GM19035 (cell line): ENCODE data around the gene CH25H.
"Not testable (repeated sequence)": the region's sequence is repeated elsewhere in the genome, so short reads cannot be mapped to it uniquely, and the experiment has no call there.

ENCODE experiments used
- ATAC-seq: cut with Tn5 transposase; IDR thresholded peaks from one replicate; pipeline ENCODE4 v1.9.1; 2021; ENCODE audit not compliant: unreplicated experiment

CH25H gene

DNA sequence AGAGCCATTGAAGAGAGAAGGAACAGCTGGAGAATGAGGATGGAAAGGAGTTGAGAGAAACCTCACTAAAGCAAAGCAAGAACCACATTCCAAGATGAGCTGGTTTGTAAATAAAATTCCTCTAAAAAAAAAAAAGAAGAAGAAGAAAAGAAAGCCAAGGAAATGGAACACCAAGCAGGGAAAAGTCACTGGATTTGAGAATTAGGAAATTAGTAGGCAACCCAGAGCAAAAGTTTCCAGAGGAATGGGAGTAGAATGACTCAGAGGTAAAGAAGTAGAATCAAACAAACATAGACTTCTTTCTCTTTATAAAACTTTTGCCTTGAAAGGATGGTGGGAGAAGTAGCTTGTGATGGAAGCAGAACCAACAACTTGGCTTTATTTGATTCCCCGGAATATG is 3.9 kb downstream of the CH25H start:
- no peak for ATAC-seq

DNA sequence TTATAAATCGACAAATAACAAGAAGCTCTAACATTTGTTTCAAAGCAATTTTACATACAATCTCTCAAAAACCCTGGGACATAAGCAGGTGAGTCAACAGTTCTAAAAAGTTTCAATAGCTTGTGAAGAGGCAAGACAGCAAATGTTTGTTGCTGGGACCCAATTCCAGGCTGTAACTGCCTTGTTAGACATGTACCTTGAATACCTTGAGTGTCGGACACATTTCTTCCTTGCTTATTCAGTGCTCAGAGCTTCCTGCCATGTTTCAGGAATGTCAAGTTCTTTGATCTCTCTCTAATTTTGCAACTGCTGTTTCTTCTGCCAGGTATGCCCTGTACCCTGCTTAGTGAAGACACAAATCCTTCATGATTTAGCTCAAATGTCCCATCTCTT is 5.1 kb downstream of the CH25H start:
- no peak for ATAC-seq

DNA sequence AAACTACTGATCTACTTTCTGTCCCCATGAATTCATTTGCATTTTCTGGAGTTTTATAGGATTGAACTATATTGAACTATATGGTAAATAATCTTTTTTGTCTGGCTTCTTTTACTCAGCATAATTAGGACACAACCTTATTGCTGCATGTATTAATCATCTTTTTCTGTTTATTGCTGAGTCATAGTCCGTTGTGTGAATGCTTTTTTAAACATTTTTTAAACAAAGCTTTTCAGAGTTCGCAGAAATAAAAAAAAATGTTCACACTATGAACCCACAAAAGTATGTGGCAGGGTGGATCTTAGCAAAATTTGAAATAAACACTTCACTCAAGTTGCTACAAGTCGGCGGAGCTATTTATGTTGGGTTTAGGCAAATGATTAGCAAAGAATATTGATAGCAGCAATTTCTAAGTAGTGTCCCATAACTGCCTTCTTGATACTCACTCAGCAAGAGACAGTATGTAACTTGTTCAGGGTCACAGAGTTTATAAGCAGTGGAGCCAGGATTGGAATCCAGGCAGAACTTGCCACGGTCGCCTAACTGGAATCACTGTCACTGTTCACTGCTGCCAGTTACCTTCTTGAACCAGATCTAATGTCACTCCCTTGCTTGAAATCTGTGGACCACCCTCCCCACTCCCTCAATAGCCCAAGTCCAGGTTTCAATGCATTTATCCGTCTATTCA is 5.6 kb downstream of the CH25H start:
- no peak for ATAC-seq

DNA sequence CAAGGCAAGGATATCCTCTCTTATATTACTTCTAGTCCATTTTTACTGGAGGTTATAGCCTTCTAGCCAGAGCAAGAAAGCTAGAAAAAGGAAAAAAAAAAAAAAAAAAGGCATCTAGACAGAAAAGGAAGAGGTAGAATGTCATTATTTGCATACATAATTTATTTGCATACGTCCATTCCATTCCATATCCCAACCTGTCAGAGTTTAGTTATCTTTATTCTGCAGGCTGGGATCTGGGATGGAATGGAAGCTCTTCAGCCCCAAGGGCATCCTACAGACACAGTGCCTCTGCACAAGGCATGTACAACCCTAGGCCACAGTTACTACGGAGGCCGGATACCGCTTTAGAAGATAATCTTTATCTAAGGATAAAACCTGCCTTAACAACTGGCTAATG is 9.6 kb downstream of the CH25H start:
- no peak for ATAC-seq

DNA sequence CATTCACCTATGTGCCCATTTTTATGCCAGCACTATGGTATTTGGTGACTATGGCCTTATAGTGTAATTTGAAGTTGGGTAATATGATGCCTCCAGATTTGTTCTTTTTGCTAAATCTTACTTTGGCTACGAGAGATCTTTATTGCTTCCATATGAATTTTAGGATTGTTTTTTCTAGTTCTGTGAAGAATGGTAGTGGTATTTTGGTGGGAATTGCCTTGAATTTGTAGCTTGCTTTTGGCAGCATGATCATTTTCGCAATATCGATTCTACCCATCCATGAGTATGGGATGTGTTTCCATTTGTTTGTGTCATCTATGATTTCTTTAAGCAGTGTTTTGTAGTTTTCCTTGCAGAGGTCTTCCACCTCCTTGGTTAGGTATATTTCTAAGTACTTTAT is 15.8 kb downstream of the CH25H start:
- not testable (repeated sequence) for ATAC-seq

DNA sequence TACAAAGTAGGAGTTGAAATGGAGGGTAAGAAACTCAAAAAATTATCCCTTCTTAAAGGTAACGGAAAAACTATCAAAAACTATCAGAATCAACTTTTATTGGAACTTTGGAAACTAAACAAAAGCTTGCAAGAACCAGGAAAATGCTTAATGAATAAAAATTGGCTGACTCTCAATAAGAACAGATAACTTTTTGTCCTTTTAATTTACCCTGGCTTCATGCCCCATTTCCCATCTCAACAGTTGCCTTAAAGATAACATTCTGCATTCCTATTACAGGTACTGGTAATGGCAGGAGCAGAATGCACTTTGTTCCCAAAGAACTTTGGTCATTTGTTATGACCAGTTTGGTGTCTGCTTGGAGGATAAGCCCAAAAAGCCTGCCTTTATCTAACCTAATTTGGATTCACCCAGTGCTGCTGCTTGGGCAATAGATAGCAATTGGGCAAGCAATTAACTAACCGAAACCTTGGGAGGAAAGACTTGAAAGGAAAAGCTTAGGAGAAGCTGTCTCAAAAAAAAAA is 17.8 kb downstream of the CH25H start:
- ATAC-seq, result no peak

DNA sequence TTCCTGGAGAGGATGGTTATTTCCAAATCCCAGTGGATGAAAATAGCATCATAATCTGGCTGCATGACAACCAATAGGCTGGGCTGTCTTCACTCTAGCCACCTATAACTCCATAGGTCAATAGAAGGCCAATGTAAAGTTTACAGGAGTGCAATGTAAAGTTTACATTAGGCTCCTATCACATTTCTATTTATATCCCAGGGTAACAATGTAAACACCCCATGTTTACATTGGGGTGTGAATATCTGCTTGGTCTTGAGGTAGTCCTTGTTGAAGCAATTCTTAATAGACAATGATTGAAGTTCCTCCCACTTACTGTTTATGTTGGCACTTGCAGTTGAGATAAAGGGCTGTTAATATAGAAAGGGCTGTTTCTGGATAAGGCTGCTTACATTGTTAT is 21.5 kb downstream of the CH25H start:
- ATAC-seq, result no peak

DNA sequence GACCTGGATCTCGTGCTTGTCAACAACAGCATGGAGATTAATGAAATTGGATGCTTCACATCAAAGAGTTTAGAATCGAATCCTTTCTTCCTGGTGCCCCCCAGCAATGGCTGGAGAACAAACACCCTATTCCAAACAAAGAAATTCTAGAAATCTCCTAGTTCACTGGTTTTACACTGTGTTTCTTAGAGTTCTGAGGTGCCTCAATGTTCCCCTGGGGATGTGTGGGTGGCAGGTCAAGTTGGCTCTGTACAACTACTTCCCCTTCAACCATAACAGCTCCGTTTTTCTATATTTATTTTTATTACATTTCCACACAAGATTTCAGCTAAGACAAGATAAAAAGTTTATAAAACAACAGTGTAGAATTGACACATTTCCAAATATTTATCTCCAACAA is 22.5 kb downstream of the CH25H start:
- no peak for ATAC-seq

DNA sequence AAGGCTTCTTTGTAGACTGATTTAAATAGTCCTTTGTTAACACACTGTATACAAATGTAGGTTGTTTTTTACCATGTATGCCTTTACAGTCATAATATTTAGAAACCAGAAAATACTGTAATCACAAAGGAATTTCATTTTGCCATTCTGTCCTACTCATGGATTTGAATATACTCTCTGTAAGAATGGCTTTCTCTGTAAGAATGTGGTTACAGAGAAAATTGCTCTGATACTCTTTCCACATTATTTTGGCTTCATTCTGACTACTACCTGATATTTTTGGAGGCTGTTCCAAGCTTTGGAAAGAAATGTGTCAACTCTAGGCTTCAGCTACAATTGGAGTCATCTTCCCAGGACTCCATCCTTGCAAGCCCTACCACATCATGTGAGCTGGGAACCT is 23.5 kb downstream of the CH25H start:
- ATAC-seq, result no peak

DNA sequence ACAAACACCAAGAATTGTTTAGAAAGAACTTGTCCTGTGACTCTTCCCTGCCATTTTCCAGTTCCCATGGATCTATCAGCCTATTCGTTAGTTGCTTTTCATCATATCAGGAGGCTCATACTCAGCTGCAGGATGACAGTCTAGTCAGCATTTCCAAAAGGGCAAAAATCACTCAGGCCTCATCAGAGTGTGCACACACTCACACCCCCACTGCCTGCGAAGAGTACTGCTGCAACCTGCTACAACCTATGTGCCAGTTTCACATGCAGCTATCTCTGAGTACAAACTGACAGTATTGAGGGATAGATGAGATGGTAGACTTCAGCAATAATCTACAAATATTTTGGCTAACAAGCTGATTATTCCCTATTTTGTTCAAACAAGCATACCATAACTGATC is 24.2 kb downstream of the CH25H start:
- no peak for ATAC-seq

DNA sequence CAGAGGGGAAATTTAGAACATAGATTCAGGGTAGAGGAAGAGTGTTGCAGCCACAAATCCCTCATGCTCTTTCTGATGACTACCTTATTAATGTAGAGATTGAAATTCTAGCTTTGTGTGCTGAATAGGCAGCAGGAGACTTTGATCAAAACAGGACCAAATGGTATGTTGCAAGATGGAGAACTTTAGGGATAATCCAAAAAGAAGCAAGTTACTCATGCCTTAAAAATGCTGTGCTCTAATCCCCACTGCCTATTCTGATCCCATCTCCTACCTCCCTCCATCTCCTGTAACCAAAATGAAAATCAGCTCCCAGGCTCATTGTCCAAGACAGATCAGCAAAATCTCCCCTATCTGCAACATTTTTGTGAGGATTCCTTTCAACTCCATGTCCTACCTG is 31.3 kb downstream of the CH25H start:
- ATAC-seq, result no peak

DNA sequence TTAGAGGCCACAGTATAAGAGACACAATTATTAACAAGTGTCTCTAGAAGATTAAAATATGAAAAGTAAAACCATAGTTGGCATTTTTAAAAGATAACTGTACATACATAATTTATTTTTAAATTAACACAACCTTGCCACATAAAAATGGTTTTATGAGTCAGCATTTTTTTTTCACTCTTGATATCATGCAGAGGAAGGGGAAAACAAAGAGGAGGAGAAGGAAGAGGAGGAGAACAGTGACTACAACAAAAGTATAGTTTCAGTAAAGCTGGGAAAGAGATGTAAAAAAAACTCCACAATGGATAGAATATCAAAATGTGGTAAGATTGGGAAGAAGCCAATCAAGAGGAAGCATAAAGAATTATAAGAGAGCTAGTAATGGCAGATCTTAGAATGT is 34.0 kb downstream of the CH25H start:
- no peak for ATAC-seq

DNA sequence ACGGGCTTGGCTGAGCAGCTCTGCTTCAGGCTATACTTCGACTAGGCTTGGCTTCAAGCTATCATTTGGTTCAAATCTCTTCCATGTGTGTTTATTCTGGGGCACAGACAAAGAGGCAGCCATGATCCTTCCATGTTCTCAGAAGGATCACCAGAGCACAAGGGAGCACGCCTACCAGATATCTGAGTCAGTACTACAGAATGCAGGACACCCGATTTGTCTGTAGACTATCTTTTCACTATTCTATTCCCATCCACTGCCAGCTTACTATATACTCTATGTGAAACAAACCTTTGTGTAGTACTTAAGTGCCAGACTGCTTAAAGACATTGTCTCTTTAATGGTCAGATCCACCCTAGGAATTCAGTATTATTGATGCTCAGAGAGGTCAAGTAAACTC is 35.1 kb downstream of the CH25H start:
- no peak for ATAC-seq

DNA sequence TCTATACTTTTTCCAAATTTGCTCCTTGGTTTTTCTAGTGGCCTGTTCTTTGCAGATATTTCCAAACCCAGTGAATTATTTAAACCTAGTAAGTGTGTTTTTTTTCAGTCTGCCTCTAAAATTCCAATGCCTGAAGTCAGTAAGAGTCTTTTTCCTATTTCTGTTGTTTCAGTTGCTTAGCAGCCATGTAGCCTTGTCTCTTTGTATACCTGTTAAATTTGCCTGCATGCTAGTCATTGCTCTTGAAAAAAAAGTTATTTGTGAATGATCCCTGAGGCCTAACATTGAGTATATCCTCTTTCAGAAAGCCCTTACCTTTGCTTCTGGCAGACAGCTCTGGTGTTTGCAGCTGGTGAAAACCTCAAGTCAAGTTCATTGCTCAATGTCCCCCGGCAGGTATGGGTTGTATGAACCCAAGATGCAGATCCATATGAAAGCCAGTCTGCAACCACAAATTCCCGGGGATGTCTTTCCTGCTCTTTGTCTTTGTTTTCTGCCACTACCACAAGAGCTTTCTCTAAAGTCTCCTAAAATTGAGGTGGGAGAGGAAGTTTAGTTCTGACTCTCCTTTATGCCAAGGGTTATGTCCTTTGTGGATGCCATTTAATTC is 35.7 kb downstream of the CH25H start:
- no peak for ATAC-seq

DNA sequence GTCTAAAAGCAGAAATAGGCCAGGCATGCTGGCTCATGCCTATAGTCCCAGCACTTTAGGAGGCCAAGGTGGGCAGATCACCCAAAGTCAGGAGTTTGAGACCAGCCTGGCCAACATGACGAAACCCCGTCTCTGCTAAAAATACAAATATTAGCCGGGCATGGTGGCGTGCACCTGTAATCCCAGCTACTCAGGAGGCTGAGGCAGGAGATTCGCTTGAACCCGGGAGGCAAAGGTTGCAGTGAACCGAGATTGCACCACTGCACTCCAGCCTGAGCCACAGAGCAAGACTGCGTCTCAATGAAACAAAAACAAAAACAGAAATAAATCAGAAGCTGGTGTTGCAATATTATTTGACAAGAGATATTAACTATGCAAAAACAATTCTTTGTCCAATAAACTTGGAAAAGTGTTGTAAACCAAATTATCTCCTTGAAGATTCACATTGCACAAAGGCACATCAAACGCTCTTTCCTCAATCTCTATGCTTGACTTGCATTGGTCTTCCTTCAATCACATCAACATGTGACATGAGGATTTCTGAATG is 38.7 kb downstream of the CH25H start:
- ATAC-seq, result not testable (repeated sequence)

DNA sequence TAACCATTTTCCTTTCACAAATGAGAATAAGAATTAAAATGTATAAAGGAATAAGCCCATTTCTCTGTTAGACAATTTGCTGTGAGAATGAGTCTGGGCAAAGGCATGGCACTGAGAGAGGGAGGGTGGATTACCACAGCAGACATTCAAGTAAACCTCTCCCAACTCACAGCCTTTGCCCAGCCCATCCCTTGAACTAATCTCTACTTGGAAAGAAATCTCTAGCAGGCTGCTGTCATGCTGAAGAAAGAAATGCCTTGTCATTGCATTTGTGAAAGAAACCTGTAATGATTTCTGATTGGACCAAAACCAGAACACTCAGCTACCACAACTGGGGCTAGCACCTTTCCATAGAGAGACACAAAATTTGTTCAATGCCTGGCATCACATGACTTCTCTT is 39.2 kb downstream of the CH25H start:
- ATAC-seq, result no peak

DNA sequence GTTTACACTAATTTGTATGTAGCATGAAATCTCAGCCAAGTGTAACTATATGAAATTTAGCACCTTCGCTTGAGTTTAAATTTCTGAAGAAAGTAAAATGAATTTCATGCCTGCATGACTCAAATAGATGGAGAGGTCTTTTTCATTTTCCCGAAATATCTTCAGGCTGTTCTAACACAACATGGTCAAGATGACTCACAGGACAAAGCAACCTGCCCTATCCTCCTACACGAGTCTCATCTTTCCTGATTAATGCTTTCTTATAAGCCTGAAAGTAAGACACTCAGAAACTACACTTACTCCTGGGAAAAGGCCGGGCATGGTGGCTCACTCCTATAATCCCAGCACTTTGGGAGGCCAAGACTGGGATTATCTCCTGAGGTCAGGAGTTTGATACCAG is 41.2 kb downstream of the CH25H start:
- ATAC-seq, result no peak

DNA sequence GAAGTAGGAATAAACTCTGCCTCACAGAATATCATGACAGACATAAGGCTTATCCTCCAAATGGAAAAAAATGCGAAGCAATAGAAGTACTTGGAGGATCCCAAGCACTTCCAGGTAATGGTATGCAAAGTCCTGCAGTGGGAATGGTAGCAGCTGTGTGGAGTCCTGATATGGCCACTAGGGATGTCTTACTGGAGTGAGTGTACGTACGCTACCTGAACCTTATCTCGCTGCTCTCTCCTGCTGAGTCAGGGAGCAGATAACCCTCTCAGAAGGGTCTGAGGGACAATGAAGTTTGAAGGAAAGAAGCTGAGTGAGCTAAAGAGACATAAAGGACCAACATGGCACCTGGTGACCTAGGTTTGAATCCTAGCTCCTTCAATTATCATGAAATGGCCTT is 42.2 kb downstream of the CH25H start:
- ATAC-seq, result no peak

DNA sequence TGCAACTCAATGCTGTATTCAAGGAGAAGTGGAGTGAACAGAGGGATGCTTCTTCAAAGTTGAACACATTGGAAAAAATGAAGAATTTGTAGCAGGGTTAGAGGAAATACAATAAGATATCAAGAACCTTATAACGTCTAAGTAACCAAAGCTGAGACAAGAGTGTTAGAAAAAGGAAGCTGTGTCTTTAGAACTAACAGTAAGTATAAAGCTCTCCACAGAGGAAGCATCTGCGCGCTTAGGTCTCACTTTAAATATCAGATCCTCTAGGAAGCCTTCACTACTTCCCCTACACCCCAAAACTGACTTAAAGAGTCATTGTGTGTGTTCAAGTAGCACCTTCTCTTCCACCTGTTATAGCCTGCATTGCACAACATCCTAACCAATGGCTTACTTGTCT is 43.0 kb downstream of the CH25H start:
- peak; percentile 29 for ATAC-seq

DNA sequence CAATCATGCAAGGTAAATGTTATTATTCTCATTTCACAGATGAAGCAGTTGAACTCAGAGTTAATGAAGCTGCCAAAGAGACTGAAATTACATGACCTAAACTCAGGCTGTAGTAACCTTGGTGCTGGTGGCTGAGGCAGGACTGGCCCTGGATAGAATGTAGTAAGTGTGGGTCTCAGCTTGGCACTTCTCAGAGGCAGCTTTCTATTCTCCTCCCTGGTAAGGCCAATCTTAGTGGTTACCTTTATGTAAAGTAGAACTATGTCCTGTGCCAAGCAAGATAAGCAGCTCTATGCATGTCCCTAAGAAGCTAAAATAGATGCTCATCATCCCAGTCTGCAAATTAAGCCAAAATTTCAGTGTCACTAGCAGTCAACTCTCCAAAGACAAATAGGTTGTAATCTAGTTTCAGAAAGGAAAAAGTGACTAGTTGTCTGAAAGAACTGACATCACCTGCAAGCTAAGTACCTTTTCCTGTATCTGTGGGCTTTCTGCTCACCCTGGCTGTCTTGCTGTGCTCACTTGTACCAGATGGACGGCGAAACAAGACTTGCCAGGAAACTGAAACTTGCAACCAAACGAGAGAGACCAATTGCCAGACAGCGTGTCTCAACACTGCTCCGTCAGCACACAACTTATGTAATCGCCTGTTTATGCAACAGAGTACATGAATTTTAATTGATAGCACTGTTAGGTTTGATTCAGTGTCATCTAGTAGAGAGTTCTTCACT is 43.7 kb downstream of the CH25H start:
- peak; percentile 98 for ATAC-seq

DNA sequence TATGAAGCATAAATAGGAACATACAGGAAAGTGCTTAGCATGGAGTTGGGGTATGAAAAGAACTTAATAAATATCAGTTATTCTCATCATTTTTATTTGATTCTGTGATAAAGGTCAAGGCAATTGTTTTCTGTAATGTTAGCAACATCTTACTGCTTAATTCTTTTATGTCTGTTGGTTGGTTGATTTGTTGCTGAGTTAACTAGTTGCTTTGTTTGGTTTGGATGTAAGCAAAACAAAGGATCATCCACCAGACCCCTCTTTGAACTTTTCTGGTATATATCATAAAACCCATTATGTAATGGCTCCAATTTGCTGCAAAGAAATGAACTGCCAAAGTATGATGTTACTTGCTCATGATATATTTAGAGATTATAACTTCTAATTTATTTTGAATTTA is 44.5 kb downstream of the CH25H start:
- ATAC-seq, result no peak

DNA sequence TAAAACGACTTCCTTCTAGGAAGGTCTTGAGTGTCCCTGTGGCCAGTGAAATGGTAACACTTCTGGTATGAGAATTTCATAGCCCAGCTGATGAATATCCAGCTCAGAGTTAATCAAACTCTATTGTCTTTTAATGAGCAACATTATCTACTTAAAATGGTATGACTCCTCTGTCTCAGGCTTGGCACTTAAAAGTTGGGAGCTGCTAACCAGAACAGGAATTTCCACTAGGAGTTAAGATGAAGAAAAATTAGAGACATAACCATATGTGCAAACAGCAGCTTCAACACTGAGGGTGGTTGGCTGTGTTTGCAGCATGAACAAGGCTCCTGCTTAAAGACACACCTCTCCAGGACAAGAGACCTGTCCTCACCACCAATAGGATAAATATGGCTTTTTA is 46.8 kb downstream of the CH25H start:
- no peak for ATAC-seq
